Astrocyte (in vitro differentiated cells and primary cell): ENCODE measurements around the gene YIPF3.

Experiments
- CTCF ChIP-seq: IDR thresholded peaks from 2 replicates; pipeline ENCODE4 v1.5.1; 2011; ENCODE audit warnings: low read depth, mild to moderate bottlenecking, inconsistent platforms, low read length, moderate library complexity; ENCODE audit not compliant: insufficient read depth
- EZH2 ChIP-seq: IDR thresholded peaks from 2 replicates; pipeline ENCODE4 v1.6.1; 2012; ENCODE audit warnings: mild to moderate bottlenecking, low read length, inconsistent platforms; ENCODE audit not compliant: insufficient read depth

DNA sequence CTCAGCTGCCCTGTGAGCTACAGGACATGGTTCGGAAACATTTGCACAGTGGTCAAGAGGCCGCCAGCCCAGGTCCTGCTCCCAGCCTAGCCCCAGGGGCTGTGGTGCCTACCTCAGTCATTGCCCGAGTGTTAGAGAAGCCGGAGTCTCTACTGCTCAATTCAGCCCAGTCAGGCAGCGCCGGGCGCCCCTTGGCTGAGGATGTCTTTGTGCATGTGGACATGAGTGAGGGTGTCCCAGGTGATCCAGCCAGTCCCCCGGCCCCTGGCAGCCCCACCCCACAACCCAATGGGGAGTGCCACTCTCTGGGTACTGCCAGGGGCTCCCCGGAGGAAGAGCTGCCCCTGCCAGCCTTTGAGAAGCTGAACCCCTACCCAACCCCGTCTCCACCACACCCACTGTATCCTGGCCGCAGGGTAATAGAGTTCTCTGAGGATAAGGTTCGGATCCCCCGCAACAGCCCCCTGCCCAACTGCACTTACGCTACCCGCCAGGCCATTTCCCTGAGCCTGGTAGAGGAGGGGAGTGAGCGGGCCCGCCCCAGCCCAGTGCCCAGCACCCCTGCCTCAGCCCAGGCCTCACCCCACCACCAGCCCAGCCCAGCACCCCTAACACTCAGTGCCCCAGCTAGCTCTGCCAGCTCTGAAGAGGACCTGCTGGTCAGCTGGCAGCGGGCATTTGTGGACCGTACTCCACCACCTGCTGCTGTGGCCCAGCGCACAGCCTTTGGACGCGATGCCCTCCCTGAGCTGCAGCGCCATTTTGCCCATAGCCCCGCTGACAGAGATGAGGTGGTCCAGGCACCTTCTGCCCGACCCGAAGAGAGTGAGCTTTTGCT is 11.8 kb downstream of the YIPF3 start:
- TF ChIP-seq CTCF, result no peak
- no peak for TF ChIP-seq EZH2
